Activated T-helper 1 cell treated with anti-CD3 and anti-CD28 coated beads, Interleukin-2, amount 50 U/mL, for 16 hours (primary cell): Measurements from ENCODE around the gene ZBTB33.

ENCODE experiments used
- DNase-seq, 2 donors: peaks; one replicate each; pipeline ENCODE4 v3.0.0-alpha.2; 2020; ENCODE audit warnings: low read depth in 1 of 2, low spot score in 1 of 2

Gene ZBTB33

GRCh38 chrX:120250522-120251271 lies at the start of gene ZBTB33:
TSS of gene ZBTB33 (plus strand) at chrX:120250812. CDS start at chrX:120253416, 2,604 bp downstream.
- peak; percentile 58 to 76 for DNase-seq

GRCh38 chrX:120200851-120201250 lies 49.8 kb upstream of the ZBTB33 start:
- no peak for DNase-seq

DNA sequence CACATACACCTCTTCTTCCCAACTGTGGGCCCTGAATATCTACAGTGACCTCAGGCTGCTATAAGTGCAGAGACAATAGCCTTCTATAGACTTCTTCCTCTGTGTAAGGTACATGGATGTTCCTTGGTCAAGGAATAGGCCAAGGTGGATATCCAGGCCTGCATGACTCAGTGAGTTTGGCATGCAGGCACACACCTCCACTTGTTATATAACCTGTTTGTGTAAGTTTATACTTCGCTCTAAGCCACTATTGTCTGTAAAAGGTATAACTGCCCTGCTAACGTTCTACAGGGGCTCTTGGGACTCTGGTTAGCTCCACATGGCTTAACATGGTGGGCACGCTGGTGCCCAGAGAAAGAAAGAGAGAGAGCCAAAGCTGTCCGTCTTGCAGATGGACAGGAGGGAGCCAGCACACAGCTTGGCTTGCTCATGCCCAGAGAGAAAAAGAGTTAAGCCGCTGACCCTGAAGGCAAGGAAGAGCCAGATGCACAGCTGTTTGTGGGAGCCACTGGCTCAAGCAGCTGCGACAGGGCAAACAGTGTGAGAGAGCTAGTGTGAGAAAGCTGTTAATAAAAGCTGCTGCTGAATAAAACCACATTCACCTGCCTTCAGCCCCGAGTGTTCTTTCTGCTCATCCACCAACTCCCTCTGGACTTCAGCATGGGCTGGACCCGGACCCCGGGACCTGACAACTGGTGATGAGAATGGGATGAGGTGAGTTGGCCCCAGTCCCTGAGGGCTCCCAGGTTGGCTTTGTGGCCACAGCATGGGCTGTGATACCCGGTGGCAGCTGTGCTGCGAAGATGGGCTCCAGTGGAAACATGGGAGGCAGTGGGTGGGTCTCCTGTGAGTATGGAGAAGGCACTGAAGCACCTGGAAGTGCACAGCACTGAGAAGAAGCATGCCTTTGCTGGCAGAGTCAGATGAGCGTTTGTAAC lies 44.5 kb upstream of the ZBTB33 start:
- no peak for DNase-seq

DNA sequence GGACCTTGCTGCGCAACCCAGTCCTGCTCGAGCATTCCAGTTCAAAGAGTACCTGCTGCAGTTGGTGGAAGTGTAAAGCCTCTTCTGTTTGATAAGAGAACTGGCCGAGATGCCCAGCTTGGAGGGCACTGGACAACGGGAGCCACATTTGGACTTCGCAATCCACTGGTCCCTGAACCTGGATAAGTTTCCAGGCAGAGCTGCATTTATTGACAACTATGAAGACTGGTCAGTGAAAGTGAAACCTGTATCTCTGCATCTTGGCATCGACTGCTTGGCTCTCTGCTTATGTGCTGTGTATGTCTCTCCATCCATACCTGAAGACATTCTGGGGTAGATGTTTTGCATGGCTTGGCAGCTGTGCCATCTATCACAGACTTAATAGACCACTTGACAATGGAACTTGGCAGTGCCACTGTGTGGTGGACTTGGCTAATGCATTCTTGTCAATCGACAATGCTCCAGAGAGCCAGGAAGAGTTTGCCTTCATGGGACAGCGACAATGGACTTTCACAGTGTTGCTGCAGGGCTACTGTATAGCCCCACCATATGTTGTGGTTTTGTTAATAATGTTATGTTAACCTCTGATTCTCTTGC lies 43.5 kb upstream of the ZBTB33 start:
- no peak for DNase-seq

GRCh38 chrX:120213438-120214265 lies 37.0 kb upstream of the ZBTB33 start:
- DNase-seq: peak; percentile 15 to 17

DNA sequence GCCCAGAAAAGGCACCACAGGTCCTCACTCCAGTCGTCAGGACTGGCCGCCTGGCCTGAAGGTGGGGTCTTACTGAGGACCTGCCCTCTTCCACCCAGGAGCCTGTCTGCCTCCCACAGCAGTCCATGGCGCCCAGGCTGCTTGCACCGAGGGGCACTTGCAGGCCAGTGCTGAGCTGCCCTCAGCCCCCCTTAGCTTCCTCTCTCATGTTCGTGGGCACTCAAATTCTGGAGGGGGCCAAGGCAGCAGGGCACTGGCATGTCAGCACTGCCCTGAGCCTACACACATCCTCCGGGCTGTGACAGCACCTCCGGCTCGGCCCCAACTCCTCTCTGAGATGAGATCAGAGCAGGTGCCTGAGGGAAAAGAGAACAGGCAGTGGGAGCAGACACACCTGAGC lies 27.2 kb upstream of the ZBTB33 start:
- no peak for DNase-seq

DNA sequence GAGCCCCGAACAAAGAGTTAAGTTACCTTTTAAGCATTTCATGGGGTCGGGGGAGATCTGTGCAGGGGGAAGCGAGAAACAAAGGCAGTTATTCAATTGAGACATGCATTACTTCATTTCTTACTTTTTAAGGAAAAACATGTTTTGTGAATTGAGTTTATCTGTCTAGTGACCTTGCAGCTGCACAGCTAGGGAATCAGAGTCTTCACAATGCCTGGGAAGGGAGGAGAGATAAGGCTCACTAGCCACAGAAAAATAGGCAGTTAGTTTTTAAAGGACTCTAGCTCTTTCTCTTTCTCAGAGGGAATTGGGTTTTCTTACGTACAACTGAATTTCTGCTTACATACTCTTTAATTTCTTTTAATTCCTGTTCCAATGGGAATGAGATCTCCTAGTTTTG lies 26.2 kb upstream of the ZBTB33 start:
- no peak for DNase-seq

- no peak for DNase-seq
Measured at GRCh38 chrX:120228187-120228908, 22.3 kb upstream of the ZBTB33 start.

- DNase-seq: no peak
Measured at GRCh38 chrX:120235284-120235683, 15.3 kb upstream of the ZBTB33 start.

GRCh38 chrX:120236687-120237479 lies 13.7 kb upstream of the ZBTB33 start:
- DNase-seq: no peak

- DNase-seq: no peak
Measured at GRCh38 chrX:120238933-120239332, 11.7 kb upstream of the ZBTB33 start.

DNA sequence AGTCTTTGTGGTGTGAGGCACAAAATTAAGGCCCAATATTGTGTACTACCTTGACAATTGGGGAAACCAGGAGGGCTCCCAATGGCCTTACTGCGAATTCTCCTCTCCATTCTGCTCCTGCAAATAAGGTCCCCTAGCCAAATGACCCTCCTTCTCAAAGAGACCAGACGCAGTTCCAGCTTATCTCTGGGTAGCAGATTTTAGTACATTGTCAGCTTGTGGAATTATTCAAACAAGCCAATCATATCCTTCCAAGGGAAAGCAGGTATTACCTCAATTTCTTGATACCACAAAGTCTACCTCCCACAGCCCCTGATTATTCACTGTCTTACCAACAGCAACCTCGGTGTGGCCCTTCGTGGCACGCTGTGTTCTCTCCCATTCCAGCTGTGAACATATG lies 7.8 kb upstream of the ZBTB33 start:
- DNase-seq: no peak

DNA sequence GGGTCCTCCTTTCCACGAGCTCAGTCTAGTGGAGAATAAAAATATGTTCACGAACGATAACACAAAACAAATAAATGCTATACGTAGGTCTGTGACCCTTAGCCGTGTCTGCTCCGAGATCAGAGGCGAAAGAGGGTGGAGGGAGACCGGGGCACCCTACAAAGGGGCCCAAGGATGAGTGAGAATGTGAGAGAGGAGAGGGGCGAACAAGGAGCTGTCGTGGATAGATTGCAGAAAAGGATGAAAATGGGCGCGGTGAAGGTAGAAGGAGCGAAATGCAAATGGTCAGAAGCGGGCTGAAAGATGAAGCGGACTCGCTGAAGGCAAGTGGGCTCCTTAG lies 6.2 kb upstream of the ZBTB33 start:
- no peak for DNase-seq

GRCh38 chrX:120244735-120245498 lies 5.7 kb upstream of the ZBTB33 start:
- DNase-seq: peak; percentile 15 to 29

GRCh38 chrX:120251471-120252011 lies 929 bp downstream of the ZBTB33 start:
- DNase-seq: no peak

DNA sequence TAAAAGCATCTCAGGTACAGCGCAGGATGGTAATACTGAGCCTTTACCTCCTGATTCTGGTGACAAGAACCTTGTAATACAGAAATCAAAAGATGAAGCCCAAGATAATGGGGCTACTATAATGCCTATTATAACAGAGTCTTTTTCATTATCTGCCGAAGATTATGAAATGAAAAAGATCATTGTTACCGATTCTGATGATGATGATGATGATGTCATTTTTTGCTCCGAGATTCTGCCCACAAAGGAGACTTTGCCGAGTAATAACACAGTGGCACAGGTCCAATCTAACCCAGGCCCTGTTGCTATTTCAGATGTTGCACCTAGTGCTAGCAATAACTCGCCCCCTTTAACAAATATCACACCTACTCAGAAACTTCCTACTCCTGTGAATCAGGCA lies 3.2 kb downstream of the ZBTB33 start:
- no peak for DNase-seq

DNA sequence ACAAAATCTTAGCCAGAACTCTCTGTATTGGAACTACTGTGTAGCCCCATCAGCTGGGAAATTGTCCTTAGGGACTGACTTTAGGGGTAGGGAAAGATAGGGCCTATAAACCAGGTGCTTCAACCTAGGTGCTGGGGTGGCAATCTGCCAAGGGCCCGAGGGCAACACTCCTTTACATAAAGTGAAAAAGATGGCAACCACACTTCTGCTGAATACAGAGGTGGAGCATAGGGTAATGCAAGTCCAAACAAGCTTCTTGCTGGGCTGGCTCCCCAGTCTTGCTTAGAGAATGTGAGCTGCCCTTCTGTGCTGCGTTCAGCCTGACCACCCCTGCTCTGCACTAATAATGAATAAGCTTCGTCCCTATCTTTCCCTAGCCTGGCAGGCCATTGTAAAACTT lies 9.8 kb downstream of the ZBTB33 start:
- DNase-seq: no peak

DNA sequence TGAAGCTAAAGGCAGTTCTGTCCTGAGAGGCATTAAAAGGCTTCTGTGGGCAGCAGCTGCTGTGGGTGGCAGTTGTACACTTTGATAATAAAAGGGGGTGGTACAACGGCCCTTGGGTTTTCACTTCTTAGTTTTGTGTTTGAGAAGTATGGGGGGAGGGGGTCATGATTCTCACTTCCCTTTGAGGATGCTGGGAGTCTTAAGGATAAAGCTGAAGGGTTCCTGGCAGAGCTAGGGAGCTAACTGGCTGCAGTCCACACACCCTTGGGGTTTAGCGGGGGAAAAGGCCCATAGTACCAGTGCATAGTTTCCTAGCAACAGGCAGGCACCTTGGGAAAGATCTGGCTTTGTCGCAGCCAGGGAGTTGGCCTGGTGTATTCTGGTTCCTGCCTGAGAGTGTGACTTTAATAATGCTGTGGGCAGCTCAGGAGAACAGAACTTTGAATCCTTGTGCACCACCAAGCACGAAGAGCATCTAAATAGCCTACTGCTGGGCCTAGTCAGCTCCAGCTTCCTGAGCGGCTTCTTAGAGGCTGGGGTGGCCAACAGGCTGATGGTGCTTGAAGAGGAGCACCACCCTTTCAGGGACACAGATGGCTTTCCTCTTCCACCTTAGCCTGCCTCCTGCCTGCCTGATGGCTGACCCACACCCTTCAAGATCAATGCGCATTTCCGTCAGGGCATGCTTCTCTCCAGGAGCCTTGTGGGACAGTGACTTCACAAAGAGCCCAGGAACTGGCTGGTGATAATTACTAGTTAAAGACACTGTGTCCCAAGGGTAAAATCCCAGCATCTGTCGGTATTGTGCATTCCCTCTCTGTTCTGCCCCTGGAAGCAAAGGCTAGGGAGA lies 12.5 kb downstream of the ZBTB33 start:
- DNase-seq: no peak
